Measurements from ENCODE around the gene CTSO.
"Not testable (repeated sequence)": the region's sequence is repeated elsewhere in the genome, so short reads cannot be mapped to it uniquely, and the experiment has no call there.

The CTSO gene

GRCh38 chr4:155954118-155954685, 536 bp upstream of the CTSO start:
- no peak for DNase-seq

- no peak for DNase-seq
Observed at GRCh38 chr4:155952501-155952901, 1.2 kb downstream of the CTSO start.

- DNase-seq, result no peak
Observed at GRCh38 chr4:155950461-155950860, 3.2 kb downstream of the CTSO start.

GRCh38 chr4:155948541-155948940, 5.1 kb downstream of the CTSO start:
- DNase-seq, result no peak

GRCh38 chr4:155946486-155946885, 7.2 kb downstream of the CTSO start:
- peak; percentile 37 for DNase-seq

GRCh38 chr4:155944516-155944915, 9.2 kb downstream of the CTSO start:
- DNase-seq, result no peak

- no peak for DNase-seq
Observed at GRCh38 chr4:155943605-155944291, 9.9 kb downstream of the CTSO start.

GRCh38 chr4:155941820-155942219, 11.8 kb downstream of the CTSO start:
- no peak for DNase-seq

GRCh38 chr4:155941085-155941790, 12.4 kb downstream of the CTSO start:
- no peak for DNase-seq

GRCh38 chr4:155935389-155935986, 18.2 kb downstream of the CTSO start:
- no peak for DNase-seq

GRCh38 chr4:155934634-155935033, 19.0 kb downstream of the CTSO start:
- DNase-seq, result not testable (repeated sequence)

GRCh38 chr4:155931634-155932033, 22.0 kb downstream of the CTSO start:
- DNase-seq, result no peak

- DNase-seq, result no peak
Observed at GRCh38 chr4:155930330-155930729, 23.3 kb downstream of the CTSO start.

GRCh38 chr4:155929833-155930232, 23.8 kb downstream of the CTSO start:
- DNase-seq, result no peak

- no peak for DNase-seq
Observed at GRCh38 chr4:155924637-155925036, 29.0 kb downstream of the CTSO start.

GRCh38 chr4:155921597-155921996, 32.1 kb downstream of the CTSO start:
- no peak for DNase-seq

GRCh38 chr4:155914782-155915181, 38.9 kb downstream of the CTSO start:
- DNase-seq, result no peak

- DNase-seq, result no peak
Observed at GRCh38 chr4:155911905-155912304, 41.8 kb downstream of the CTSO start.

GRCh38 chr4:155909615-155910226, 43.9 kb downstream of the CTSO start:
- no peak for DNase-seq

GRCh38 chr4:155908187-155909139, 45.2 kb downstream of the CTSO start:
- no peak for DNase-seq

GRCh38 chr4:155907556-155907955, 46.1 kb downstream of the CTSO start:
- no peak for DNase-seq

- DNase-seq, result peak; percentile 15
Observed at GRCh38 chr4:155906554-155907247, 47.0 kb downstream of the CTSO start.
